Measurements from ENCODE around the gene MYO18B. TPM values are rescaled to one million over a fixed set of nuclear protein-coding genes. Genes with fewer than 3 reads are reported as not detected.

MYO18B gene
- total RNA-seq, 1 donor from 2014 or later, result 0.07 TPM

GRCh38 chr22:26017932-26018331 lies 275.9 kb downstream of the MYO18B start:
- TF ChIP-seq CTCF (IDR thresholded peaks at IDR 0.05; ENCODE audit: insufficient read depth, low read depth, low read length) (no peak), EZH2 (IDR thresholded peaks at IDR 0.05; ENCODE audit: insufficient read depth, low read length) (no peak)
- Histone ChIP-seq H3K79me2 (ENCODE audit: insufficient read depth, low read length) (no peaks in the 10 kb centered on the region), H3K4me1 (ENCODE audit: insufficient read depth, low read length) (no peaks in the 10 kb centered on the region), H3K9me3 (ENCODE audit: insufficient read depth, low read depth, low read length) (peaks cover 7% of the 10 kb centered on the region), H3K27me3 (ENCODE audit: insufficient read depth, low read length) (no peaks in the 10 kb centered on the region), H3K4me3 (ENCODE audit: insufficient read depth, low read depth, low read length) (no peak overlapping the region), H3K4me2 (ENCODE audit: low read length) (no peak overlapping the region), H3K36me3 (ENCODE audit: insufficient read depth, low read length) (no peaks in the 10 kb centered on the region), H2AFZ (ENCODE audit: low read depth, low read length) (no peak overlapping the region), H3K27ac (ENCODE audit: low read depth, low read length) (no peak overlapping the region), H3K9ac (ENCODE audit: low read length) (no peak overlapping the region), H4K20me1 (ENCODE audit: insufficient read depth, low read length) (no peaks in the 10 kb centered on the region)
- FAIRE-seq (no peak), DNase-seq (ENCODE audit: low read depth) (no peak)
- Mint-ChIP-seq H3K36me3 (ENCODE audit: low read depth, unreplicated experiment) (no peaks in the 10 kb centered on the region), H3K27ac (ENCODE audit: unreplicated experiment) (no peak overlapping the region), H3K9me3 (ENCODE audit: unreplicated experiment) (no peaks in the 10 kb centered on the region), H3K4me1 (ENCODE audit: low read depth, unreplicated experiment) (no peaks in the 10 kb centered on the region), H3K4me3 (ENCODE audit: unreplicated experiment) (no peak overlapping the region), H3K27me3 (ENCODE audit: low read depth, unreplicated experiment) (peaks cover 20% of the 10 kb centered on the region)

GRCh38 chr22:26019596-26019995 lies 277.6 kb downstream of the MYO18B start:
- Histone ChIP-seq H3K79me2 (ENCODE audit: insufficient read depth, low read length) (no peaks in the 10 kb centered on the region), H3K9ac (ENCODE audit: low read length) (no peak overlapping the region), H3K4me1 (ENCODE audit: insufficient read depth, low read length) (no peaks in the 10 kb centered on the region), H3K9me3 (ENCODE audit: insufficient read depth, low read depth, low read length) (peaks cover 12% of the 10 kb centered on the region), H4K20me1 (ENCODE audit: insufficient read depth, low read length) (no peaks in the 10 kb centered on the region), H3K27me3 (ENCODE audit: insufficient read depth, low read length) (no peaks in the 10 kb centered on the region), H3K4me3 (ENCODE audit: insufficient read depth, low read depth, low read length) (no peak overlapping the region), H2AFZ (ENCODE audit: low read depth, low read length) (no peak overlapping the region), H3K36me3 (ENCODE audit: insufficient read depth, low read length) (no peaks in the 10 kb centered on the region), H3K4me2 (ENCODE audit: low read length) (no peak overlapping the region), H3K27ac (ENCODE audit: low read depth, low read length) (no peak overlapping the region)
- Mint-ChIP-seq H3K27me3 (ENCODE audit: low read depth, unreplicated experiment) (peaks cover 27% of the 10 kb centered on the region), H3K9me3 (ENCODE audit: unreplicated experiment) (peaks cover under 1% of the 10 kb centered on the region), H3K4me1 (ENCODE audit: low read depth, unreplicated experiment) (no peaks in the 10 kb centered on the region), H3K4me3 (ENCODE audit: unreplicated experiment) (no peak overlapping the region), H3K36me3 (ENCODE audit: low read depth, unreplicated experiment) (no peaks in the 10 kb centered on the region), H3K27ac (ENCODE audit: unreplicated experiment) (no peak overlapping the region)
- no peak for DNase-seq (ENCODE audit: low read depth)
- TF ChIP-seq EZH2 (IDR thresholded peaks at IDR 0.05; ENCODE audit: insufficient read depth, low read length) (no peak), CTCF (IDR thresholded peaks at IDR 0.05; ENCODE audit: insufficient read depth, low read depth, low read length) (no peak)
- no peak for FAIRE-seq

- FAIRE-seq, result no peak
- H3K79me2 ChIP-seq (ENCODE audit: insufficient read depth, low read length), result no peaks in the 10 kb centered on the region
Measured at GRCh38 chr22:26021516-26021915, 279.5 kb downstream of the MYO18B start.

More at GRCh38 chr22:26021516-26021915, 279.5 kb downstream of the MYO18B start:
- H3K9me3 ChIP-seq (ENCODE audit: insufficient read depth, low read depth, low read length), result peaks cover 14% of the 10 kb centered on the region
- H3K4me2 ChIP-seq (ENCODE audit: low read length), result no peak overlapping the region
- no peak overlapping the region for H2AFZ ChIP-seq (ENCODE audit: low read depth, low read length)
- H3K4me3 ChIP-seq (ENCODE audit: insufficient read depth, low read depth, low read length), result no peak overlapping the region
- DNase-seq (ENCODE audit: low read depth), result no peak
- peaks cover 3% of the 10 kb centered on the region for H3K9me3 Mint-ChIP-seq (ENCODE audit: unreplicated experiment)
- H3K27me3 ChIP-seq (ENCODE audit: insufficient read depth, low read length), result no peaks in the 10 kb centered on the region
- peaks cover 39% of the 10 kb centered on the region for H3K27me3 Mint-ChIP-seq (ENCODE audit: low read depth, unreplicated experiment)
- H3K36me3 ChIP-seq (ENCODE audit: insufficient read depth, low read length), result no peaks in the 10 kb centered on the region
- no peak overlapping the region for H3K27ac Mint-ChIP-seq (ENCODE audit: unreplicated experiment)
- TF ChIP-seq EZH2 (IDR thresholded peaks at IDR 0.05; ENCODE audit: insufficient read depth, low read length) (no peak), CTCF (IDR thresholded peaks at IDR 0.05; ENCODE audit: insufficient read depth, low read depth, low read length) (no peak)
- H3K4me1 Mint-ChIP-seq (ENCODE audit: low read depth, unreplicated experiment), result no peaks in the 10 kb centered on the region
- H4K20me1 ChIP-seq (ENCODE audit: insufficient read depth, low read length), result no peaks in the 10 kb centered on the region
- H3K36me3 Mint-ChIP-seq (ENCODE audit: low read depth, unreplicated experiment), result no peaks in the 10 kb centered on the region
- no peak overlapping the region for H3K4me3 Mint-ChIP-seq (ENCODE audit: unreplicated experiment)
- H3K9ac ChIP-seq (ENCODE audit: low read length), result no peak overlapping the region
- H3K4me1 ChIP-seq (ENCODE audit: insufficient read depth, low read length), result no peaks in the 10 kb centered on the region
- no peak overlapping the region for H3K27ac ChIP-seq (ENCODE audit: low read depth, low read length)

All from astrocyte (in vitro differentiated cells and primary cell).